Gastrocnemius medialis (tissue), 4 donors: ENCODE results near the gene AFF3.

Experiments
- CTCF ChIP-seq, 5 experiments: fragments of 450-650 bp in 3 of 5; fragments of 200-600 bp in 2 of 5; sonication (generic) in 2 of 5; IDR thresholded peaks in 4 of 5; conservative IDR thresholded peaks in 1 of 5; 1 replicate in 4 of 5; 2 replicates in 1 of 5; pipeline ENCODE4 v1.5.1; 2016 to 2019; ENCODE audit warnings: antibody characterized with exemption in 5 of 5, mild to moderate bottlenecking in 3 of 5, moderate library complexity in 3 of 5
- POLR2A ChIP-seq, 2 donors: fragments of 450-650 bp; IDR thresholded peaks; one replicate each; pipeline ENCODE4 v1.6.1; 2017; ENCODE audit warnings: antibody characterized with exemption in 2 of 2, mild to moderate bottlenecking in 2 of 2, moderate library complexity in 2 of 2

- TF ChIP-seq CTCF (IDR thresholded peaks at IDR 0.05 in 4 of 5, conservative IDR thresholded peaks at IDR 0.05 in 1 of 5) (no peak), POLR2A (IDR thresholded peaks at IDR 0.05) (no peak)
These were observed 366.0 kb downstream of the AFF3 start for GRCh38 chr2:99776206-99776905.
